Activated CD4-positive, alpha-beta T cell treated with anti-CD3 and anti-CD28 coated beads, Interleukin-2, amount 10 ng/mL, durations not matched to agents 7 days and 5 days (primary cell): Measurements from ENCODE around the gene PURB. TPM values are rescaled to one million over a fixed set of nuclear protein-coding genes. Genes with fewer than 3 reads are reported as not detected.

Experiments
- CTCF ChIA-PET: fragments of 350-600 bp; sonication (Branson Sonifier 250); formaldehyde crosslinking; loops from one replicate; lab custom pipeline; 2021; ENCODE audit warnings: antibody characterized with exemption; lab: Charles Lee
- POLR2A ChIA-PET: fragments of 350-600 bp; sonication (Branson Sonifier 250); formaldehyde crosslinking; loops from one replicate; lab custom pipeline; 2021; ENCODE audit warnings: antibody characterized with exemption; lab: Charles Lee
- DNase-seq: peaks from one replicate; pipeline ENCODE4 v3.0.0-alpha.2; 2020
- H3K27ac Mint-ChIP-seq: one replicate; pipeline ENCODE4 v1.8.0; 2021; ENCODE audit warnings: mild to moderate bottlenecking, moderate library complexity, mixed read lengths
- H3K27me3 Mint-ChIP-seq: one replicate; pipeline ENCODE4 v1.8.0; 2021; ENCODE audit warnings: mixed read lengths
- H3K36me3 Mint-ChIP-seq: one replicate; pipeline ENCODE4 v1.8.0; 2021; ENCODE audit warnings: low read depth, mixed read lengths
- H3K4me1 Mint-ChIP-seq: one replicate; pipeline ENCODE4 v1.8.0; 2021; ENCODE audit warnings: mixed read lengths
- H3K4me3 Mint-ChIP-seq: one replicate; pipeline ENCODE4 v1.8.0; 2021; ENCODE audit warnings: mild to moderate bottlenecking, moderate library complexity, mixed read lengths
- H3K9me3 Mint-ChIP-seq: one replicate; pipeline ENCODE4 v1.8.0; 2021; ENCODE audit warnings: mixed read lengths
- total RNA-seq, 2 experiments: library from RNA; stranded (reverse); gene quantifications; one replicate each; pipeline ENCODE4 v1.2.3, GENCODE V29; 2021

PURB gene
- total RNA-seq, 2 experiments from 2014 or later = 22.9 to 24.1 TPM

- Mint-ChIP-seq H3K4me3 (no peak overlapping the region), H3K27me3 (no peaks in the 10 kb centered on the region), H3K36me3 (no peaks in the 10 kb centered on the region), H3K27ac (no peak overlapping the region), H3K4me1 (peaks cover 18% of the 10 kb centered on the region), H3K9me3 (no peaks in the 10 kb centered on the region)
- DNase-seq = no peak
- POLR2A ChIA-PET = no interaction called here
- CTCF ChIA-PET = interaction anchor here (1.3 kb wide), 2 partner anchors 20 to 62 kb away, joined by 3 to 5 read pairs; no protein-coding TSS in a partner anchor
These were observed 26.6 kb upstream of the PURB start for GRCh38 chr7:44911911-44912310.

- H3K4me1 Mint-ChIP-seq = peaks cover 12% of the 10 kb centered on the region
- ChIA-PET CTCF (interaction anchor here (1.2 kb wide), 1 partner anchor 18 kb away, joined by 3 read pairs; no protein-coding TSS in a partner anchor), POLR2A (no interaction called here)
- H3K27me3 Mint-ChIP-seq = peaks cover 3% of the 10 kb centered on the region
- peak overlapping the region; percentile 57 for H3K27ac Mint-ChIP-seq
- H3K9me3 Mint-ChIP-seq = no peaks in the 10 kb centered on the region
- no peaks in the 10 kb centered on the region for H3K36me3 Mint-ChIP-seq
- H3K4me3 Mint-ChIP-seq = no peak overlapping the region
- DNase-seq = no peak
These were observed 24.5 kb upstream of the PURB start for GRCh38 chr7:44909596-44910389.

GRCh38 chr7:44906965-44907364, 21.6 kb upstream of the PURB start:
- peaks cover 3% of the 10 kb centered on the region for H3K27me3 Mint-ChIP-seq
- H3K4me3 Mint-ChIP-seq = no peak overlapping the region
- DNase-seq = no peak
- H3K9me3 Mint-ChIP-seq = no peaks in the 10 kb centered on the region
- no peak overlapping the region for H3K27ac Mint-ChIP-seq
- H3K4me1 Mint-ChIP-seq = no peaks in the 10 kb centered on the region
- no peaks in the 10 kb centered on the region for H3K36me3 Mint-ChIP-seq
- POLR2A ChIA-PET = no interaction called here
- CTCF ChIA-PET = interaction anchor here (1.0 to 1.4 kb wide), 2 partner anchors 12 to 310 kb away, joined by 3 read pairs; no protein-coding TSS in a partner anchor

GRCh38 chr7:44905002-44905635, 19.8 kb upstream of the PURB start:
- Mint-ChIP-seq H3K27me3 (peaks cover 3% of the 10 kb centered on the region), H3K4me1 (no peaks in the 10 kb centered on the region), H3K4me3 (no peak overlapping the region), H3K27ac (no peak overlapping the region), H3K36me3 (no peaks in the 10 kb centered on the region), H3K9me3 (no peaks in the 10 kb centered on the region)
- ChIA-PET POLR2A (no interaction called here), CTCF (interaction anchor here (0.6 to 1.7 kb wide), 11 partner anchors 8 to 314 kb away, joined by 3 to 9 read pairs (median 3); partner anchors contain the start of gene OGDH)
- no peak for DNase-seq

GRCh38 chr7:44899443-44899842, 14.1 kb upstream of the PURB start:
- CTCF ChIA-PET = interaction anchor here (1.3 kb wide), 1 partner anchor 42 kb away, joined by 3 read pairs; no protein-coding TSS in a partner anchor
- no peak overlapping the region for H3K4me3 Mint-ChIP-seq
- H3K27me3 Mint-ChIP-seq = no peaks in the 10 kb centered on the region
- POLR2A ChIA-PET = no interaction called here
- H3K27ac Mint-ChIP-seq = no peak overlapping the region
- H3K9me3 Mint-ChIP-seq = no peaks in the 10 kb centered on the region
- H3K4me1 Mint-ChIP-seq = peaks cover 9% of the 10 kb centered on the region
- H3K36me3 Mint-ChIP-seq = no peaks in the 10 kb centered on the region
- no peak for DNase-seq

GRCh38 chr7:44898039-44898438, 12.7 kb upstream of the PURB start:
- peaks cover 13% of the 10 kb centered on the region for H3K4me1 Mint-ChIP-seq
- ChIA-PET POLR2A (no interaction called here), CTCF (interaction anchor here (0.8 to 1.1 kb wide), 2 partner anchors 10 to 15 kb away, joined by 3 read pairs; no protein-coding TSS in a partner anchor)
- no peak overlapping the region for H3K27ac Mint-ChIP-seq
- DNase-seq = no peak
- H3K27me3 Mint-ChIP-seq = no peaks in the 10 kb centered on the region
- no peak overlapping the region for H3K4me3 Mint-ChIP-seq
- H3K36me3 Mint-ChIP-seq = no peaks in the 10 kb centered on the region
- H3K9me3 Mint-ChIP-seq = no peaks in the 10 kb centered on the region

- no peak for DNase-seq
- no peaks in the 10 kb centered on the region for H3K27me3 Mint-ChIP-seq
- no peak overlapping the region for H3K27ac Mint-ChIP-seq
- POLR2A ChIA-PET = no interaction called here
- CTCF ChIA-PET = interaction anchor here (0.8 to 1.7 kb wide), 2 partner anchors 14 to 16 kb away, joined by 3 read pairs; no protein-coding TSS in a partner anchor
- H3K9me3 Mint-ChIP-seq = no peaks in the 10 kb centered on the region
- no peak overlapping the region for H3K4me3 Mint-ChIP-seq
- H3K36me3 Mint-ChIP-seq = no peaks in the 10 kb centered on the region
- peaks cover 15% of the 10 kb centered on the region for H3K4me1 Mint-ChIP-seq
These were observed 12.0 kb upstream of the PURB start for GRCh38 chr7:44897309-44897708.

- POLR2A ChIA-PET = no interaction called here
- no peaks in the 10 kb centered on the region for H3K27me3 Mint-ChIP-seq
- H3K36me3 Mint-ChIP-seq = peaks cover 2% of the 10 kb centered on the region
- peaks cover 32% of the 10 kb centered on the region for H3K4me1 Mint-ChIP-seq
- DNase-seq = no peak
- CTCF ChIA-PET = interaction anchor here (0.6 to 2.1 kb wide), 4 partner anchors 9 to 30 kb away, joined by 3 to 6 read pairs (median 3); no protein-coding TSS in a partner anchor
- H3K9me3 Mint-ChIP-seq = no peaks in the 10 kb centered on the region
- H3K27ac Mint-ChIP-seq = no peak overlapping the region
- H3K4me3 Mint-ChIP-seq = no peak overlapping the region
These were observed 9.7 kb upstream of the PURB start for GRCh38 chr7:44894888-44895580.

- ChIA-PET CTCF (no interaction called here), POLR2A (no interaction called here)
- H3K4me3 Mint-ChIP-seq = no peak overlapping the region
- H3K4me1 Mint-ChIP-seq = peaks cover 39% of the 10 kb centered on the region
- peaks cover 2% of the 10 kb centered on the region for H3K36me3 Mint-ChIP-seq
- H3K9me3 Mint-ChIP-seq = no peaks in the 10 kb centered on the region
- H3K27me3 Mint-ChIP-seq = no peaks in the 10 kb centered on the region
- H3K27ac Mint-ChIP-seq = no peak overlapping the region
- DNase-seq = no peak
These were observed 8.4 kb upstream of the PURB start for GRCh38 chr7:44893710-44894234.

GRCh38 chr7:44891791-44892190, 6.5 kb upstream of the PURB start:
- H3K4me3 Mint-ChIP-seq = peak overlapping the region; percentile 0
- CTCF ChIA-PET = interaction anchor here (0.7 to 1.7 kb wide), 6 partner anchors 10 to 253 kb away, joined by 3 to 10 read pairs (median 4); partner anchors contain the start of gene H2AZ2

GRCh38 chr7:44891372-44891771, 6.0 kb upstream of the PURB start:
- Mint-ChIP-seq H3K27ac (peak overlapping the region; percentile 96), H3K9me3 (no peaks in the 10 kb centered on the region), H3K36me3 (peaks cover 2% of the 10 kb centered on the region), H3K4me1 (peaks cover 50% of the 10 kb centered on the region), H3K4me3 (peak overlapping the region; percentile 0), H3K27me3 (no peaks in the 10 kb centered on the region)
- peak; percentile 56 for DNase-seq
- ChIA-PET CTCF (interaction anchor here (0.9 to 1.7 kb wide), 5 partner anchors 9 to 44 kb away, joined by 3 to 10 read pairs (median 5); partner anchors contain the start of gene H2AZ2), POLR2A (no interaction called here)

More at GRCh38 chr7:44891791-44892190, 6.5 kb upstream of the PURB start:
- H3K27ac Mint-ChIP-seq = peak overlapping the region; percentile 96
- H3K4me1 Mint-ChIP-seq = peaks cover 47% of the 10 kb centered on the region
- H3K36me3 Mint-ChIP-seq = peaks cover 2% of the 10 kb centered on the region
- H3K9me3 Mint-ChIP-seq = no peaks in the 10 kb centered on the region
- POLR2A ChIA-PET = no interaction called here
- no peaks in the 10 kb centered on the region for H3K27me3 Mint-ChIP-seq
- no peak for DNase-seq
